Activated naive CD4-positive, alpha-beta T cell treated with anti-CD3 and anti-CD28 coated beads for 36 hours (primary cell): ENCODE measurements around the gene SLC9B2. TPM values are rescaled to one million over a fixed set of nuclear protein-coding genes. Genes with fewer than 3 reads are reported as not detected.

Source experiments
- CTCF ChIA-PET: fragments of 350-600 bp; sonication (Branson Sonifier 250); formaldehyde crosslinking; loops from one replicate; lab custom pipeline; 2021; ENCODE audit warnings: antibody characterized with exemption; lab: Charles Lee
- DNase-seq: peaks from one replicate; pipeline ENCODE4 v3.0.0-alpha.2; 2020
- H3K27ac Mint-ChIP-seq: one replicate; pipeline ENCODE4 v1.8.0; 2021; ENCODE audit warnings: mild to moderate bottlenecking, mixed read lengths
- H3K27me3 Mint-ChIP-seq: one replicate; pipeline ENCODE4 v1.8.0; 2021; ENCODE audit warnings: low read depth, mixed read lengths
- H3K36me3 Mint-ChIP-seq: one replicate; pipeline ENCODE4 v1.8.0; 2021; ENCODE audit warnings: low read depth, mixed read lengths
- H3K4me1 Mint-ChIP-seq: one replicate; pipeline ENCODE4 v1.8.0; 2021; ENCODE audit warnings: low read depth, mixed read lengths
- H3K4me3 Mint-ChIP-seq: one replicate; pipeline ENCODE4 v1.8.0; 2021; ENCODE audit warnings: mild to moderate bottlenecking, moderate library complexity, mixed read lengths
- H3K9me3 Mint-ChIP-seq: one replicate; pipeline ENCODE4 v1.8.0; 2021; ENCODE audit warnings: mixed read lengths
- intact Hi-C: fragments of 100-400 bp; cut with micrococcal nuclease; formaldehyde crosslinking; loops from one replicate; pipeline ENCODE4 v1.15.1; 2023
- total RNA-seq, 2 experiments: library from RNA; stranded (reverse); gene quantifications; one replicate each; pipeline ENCODE4 v1.2.3, GENCODE V29; 2021

The SLC9B2 gene
- total RNA-seq: 10 to 100 TPM; 26.7 to 28.6 TPM

- H3K4me1 Mint-ChIP-seq: peaks cover 47% of the 10 kb centered on the region
- intact Hi-C loops: loop anchor here (1.0 to 5.0 kb wide), 9 partner anchors 22 to 732 kb away; partner anchors contain the start of genes BDH2, CENPE, CISD2 and MANBA
These were observed at the start of gene SLC9B2 for GRCh38 chr4:103076747-103077347. SLC9B2 (minus strand) TSS chr4:103076761; CDS start chr4:103067550, 9,211 bp downstream.

GRCh38 chr4:103126126-103126525 is 49.6 kb upstream of the SLC9B2 start:
- CTCF ChIA-PET: interaction anchor here (0.7 kb wide), 1 partner anchor 109 kb away, joined by 4 read pairs; no protein-coding TSS in a partner anchor
- intact Hi-C loops: no loop called here

More at GRCh38 chr4:103076747-103077347, at the start of gene SLC9B2:
- H3K4me3 Mint-ChIP-seq: peak within 1 kb of the TSS; percentile 82
- peak; percentile 69 for DNase-seq
- peaks cover 20% of the 10 kb centered on the region for H3K36me3 Mint-ChIP-seq
- no peaks in the 10 kb centered on the region for H3K9me3 Mint-ChIP-seq
- no peaks in the 10 kb centered on the region for H3K27me3 Mint-ChIP-seq
- CTCF ChIA-PET: interaction anchor here (1.5 to 2.7 kb wide), 2 partner anchors 15 to 23 kb away, joined by 6 to 11 read pairs; partner anchors contain the start of gene BDH2
- H3K27ac Mint-ChIP-seq: peak within 1 kb of the TSS; percentile 98

GRCh38 chr4:103123114-103123513 is 46.6 kb upstream of the SLC9B2 start:
- CTCF ChIA-PET: no interaction called here
- Mint-ChIP-seq H3K9me3 (peaks cover 6% of the 10 kb centered on the region), H3K4me3 (no peak overlapping the region), H3K36me3 (peaks cover 11% of the 10 kb centered on the region), H3K4me1 (no peaks in the 10 kb centered on the region), H3K27me3 (no peaks in the 10 kb centered on the region), H3K27ac (no peak overlapping the region)
- no peak for DNase-seq
- intact Hi-C loops: no loop called here

More at GRCh38 chr4:103126126-103126525, 49.6 kb upstream of the SLC9B2 start:
- Mint-ChIP-seq H3K36me3 (peaks cover 16% of the 10 kb centered on the region), H3K27me3 (no peaks in the 10 kb centered on the region), H3K9me3 (peaks cover 12% of the 10 kb centered on the region), H3K27ac (no peak overlapping the region), H3K4me1 (no peaks in the 10 kb centered on the region), H3K4me3 (no peak overlapping the region)
- DNase-seq: no peak

- H3K4me1 Mint-ChIP-seq: no peaks in the 10 kb centered on the region
- no peak overlapping the region for H3K4me3 Mint-ChIP-seq
- intact Hi-C loops: no loop called here
- no peaks in the 10 kb centered on the region for H3K27me3 Mint-ChIP-seq
- no peaks in the 10 kb centered on the region for H3K9me3 Mint-ChIP-seq
- peaks cover 2% of the 10 kb centered on the region for H3K36me3 Mint-ChIP-seq
- DNase-seq: no peak
- CTCF ChIA-PET: no interaction called here
- no peak overlapping the region for H3K27ac Mint-ChIP-seq
These were observed 41.6 kb upstream of the SLC9B2 start for GRCh38 chr4:103118166-103118565.

GRCh38 chr4:103111598-103111997 is 35.0 kb upstream of the SLC9B2 start:
- no peak overlapping the region for H3K27ac Mint-ChIP-seq
- peaks cover 9% of the 10 kb centered on the region for H3K36me3 Mint-ChIP-seq
- intact Hi-C loops: no loop called here
- H3K9me3 Mint-ChIP-seq: no peaks in the 10 kb centered on the region
- no peak for DNase-seq
- no peak overlapping the region for H3K4me3 Mint-ChIP-seq
- H3K4me1 Mint-ChIP-seq: no peaks in the 10 kb centered on the region
- H3K27me3 Mint-ChIP-seq: no peaks in the 10 kb centered on the region
- CTCF ChIA-PET: no interaction called here

- Mint-ChIP-seq H3K27me3 (no peaks in the 10 kb centered on the region), H3K4me3 (no peak overlapping the region), H3K27ac (no peak overlapping the region), H3K36me3 (peaks cover 9% of the 10 kb centered on the region), H3K4me1 (peaks cover 3% of the 10 kb centered on the region), H3K9me3 (no peaks in the 10 kb centered on the region)
- no peak for DNase-seq
- CTCF ChIA-PET: interaction anchor here (1.5 kb wide), 1 partner anchor 8 kb away, joined by 5 read pairs; no protein-coding TSS in a partner anchor
- intact Hi-C loops: no loop called here
These were observed 32.0 kb upstream of the SLC9B2 start for GRCh38 chr4:103108542-103108941.

GRCh38 chr4:103105558-103106356 is 29.2 kb upstream of the SLC9B2 start:
- CTCF ChIA-PET: interaction anchor here (1.1 kb wide), 1 partner anchor 14 kb away, joined by 3 read pairs; no protein-coding TSS in a partner anchor
- no peak overlapping the region for H3K27ac Mint-ChIP-seq
- peaks cover 9% of the 10 kb centered on the region for H3K36me3 Mint-ChIP-seq
- no peak for DNase-seq
- H3K9me3 Mint-ChIP-seq: no peaks in the 10 kb centered on the region
- intact Hi-C loops: no loop called here
- peaks cover 3% of the 10 kb centered on the region for H3K4me1 Mint-ChIP-seq
- H3K4me3 Mint-ChIP-seq: no peak overlapping the region
- no peaks in the 10 kb centered on the region for H3K27me3 Mint-ChIP-seq

- peaks cover 3% of the 10 kb centered on the region for H3K4me1 Mint-ChIP-seq
- CTCF ChIA-PET: no interaction called here
- intact Hi-C loops: loop anchor here (5.0 kb wide), 1 partner anchor 827 kb away; no protein-coding TSS in a partner anchor
- H3K9me3 Mint-ChIP-seq: no peaks in the 10 kb centered on the region
- H3K27ac Mint-ChIP-seq: no peak overlapping the region
- H3K36me3 Mint-ChIP-seq: peaks cover 9% of the 10 kb centered on the region
- DNase-seq: no peak
- no peak overlapping the region for H3K4me3 Mint-ChIP-seq
- no peaks in the 10 kb centered on the region for H3K27me3 Mint-ChIP-seq
These were observed 28.3 kb upstream of the SLC9B2 start for GRCh38 chr4:103104886-103105285.

GRCh38 chr4:103100691-103101090 is 24.1 kb upstream of the SLC9B2 start:
- Mint-ChIP-seq H3K27ac (no peak overlapping the region), H3K4me1 (peaks cover 26% of the 10 kb centered on the region), H3K9me3 (no peaks in the 10 kb centered on the region), H3K36me3 (no peaks in the 10 kb centered on the region), H3K4me3 (no peak overlapping the region), H3K27me3 (no peaks in the 10 kb centered on the region)
- CTCF ChIA-PET: interaction anchor here (0.7 to 4.0 kb wide), 8 partner anchors 9 to 467 kb away, joined by 3 to 27 read pairs (median 4); no protein-coding TSS in a partner anchor
- intact Hi-C loops: loop anchor here (5.0 kb wide), 1 partner anchor 832 kb away; no protein-coding TSS in a partner anchor
- DNase-seq: no peak

- Mint-ChIP-seq H3K27me3 (no peaks in the 10 kb centered on the region), H3K27ac (peak within 1 kb of the TSS; percentile 81), H3K9me3 (no peaks in the 10 kb centered on the region), H3K36me3 (no peaks in the 10 kb centered on the region), H3K4me3 (peak within 1 kb of the TSS; percentile 79), H3K4me1 (peaks cover 26% of the 10 kb centered on the region)
- peak; percentile 65 for DNase-seq
- intact Hi-C loops: loop anchor here (1.0 to 5.0 kb wide), 12 partner anchors 24 to 843 kb away; partner anchors contain the start of genes MANBA, SLC39A8, SLC9B1 and SLC9B2
- CTCF ChIA-PET: interaction anchor here (0.6 to 4.0 kb wide), 18 partner anchors 8 to 755 kb away, joined by 3 to 27 read pairs (median 4); partner anchors contain the start of genes SLC39A8 and SLC9B2
These were observed 23.3 kb upstream of the SLC9B2 start, which contains the start of gene BDH2 for GRCh38 chr4:103099691-103100392. BDH2 (minus strand) TSS chr4:103099834; CDS start chr4:103096254, 3,580 bp downstream.

- DNase-seq: no peak
- Mint-ChIP-seq H3K36me3 (no peaks in the 10 kb centered on the region), H3K27me3 (no peaks in the 10 kb centered on the region), H3K4me3 (peak overlapping the region; percentile 79), H3K4me1 (peaks cover 26% of the 10 kb centered on the region), H3K27ac (peak overlapping the region; percentile 81), H3K9me3 (no peaks in the 10 kb centered on the region)
- intact Hi-C loops: loop anchor here (1.0 to 2.0 kb wide), 11 partner anchors 23 to 842 kb away; partner anchors contain the start of genes MANBA, SLC39A8, SLC9B1 and SLC9B2
- CTCF ChIA-PET: interaction anchor here (0.6 to 4.0 kb wide), 15 partner anchors 7 to 754 kb away, joined by 3 to 27 read pairs (median 4); partner anchors contain the start of gene SLC39A8
These were observed 22.3 kb upstream of the SLC9B2 start for GRCh38 chr4:103098756-103099440.
